SK-N-SH treated with all-trans-retinoic acid at 6 μM for 48 hours (cell line): Measurements from ENCODE around the gene PNKD.

Source experiments
- ATAC-seq: fragments of 200-7000 bp; cut with Tn5 transposase; 3 replicates; pipeline ENCODE4 v1.9.1; 2020; ENCODE audit warnings: mild to moderate bottlenecking, moderate library complexity
- ARNTL ChIP-seq: fragments of 450-650 bp; formaldehyde crosslinking; IDR thresholded peaks from 2 replicates; pipeline ENCODE4 v1.5.0; 2020; ENCODE audit warnings: low read depth, mild to moderate bottlenecking, moderate library complexity, borderline replicate concordance
- BACH2 ChIP-seq: fragments of 250-450 bp; sonication (Bioruptor Pico); IDR thresholded peaks from 2 replicates; pipeline ENCODE4 v1.9.0; 2021; ENCODE audit warnings: mild to moderate bottlenecking, borderline replicate concordance
- CSDC2 ChIP-seq: fragments of 250-450 bp; sonication (Bioruptor Pico); IDR thresholded peaks from 2 replicates; pipeline ENCODE4 v1.5.0; 2020; ENCODE audit warnings: mild to moderate bottlenecking, moderate library complexity
- ESRRG ChIP-seq: fragments of 250-450 bp; sonication (Bioruptor Pico); IDR thresholded peaks from 2 replicates; pipeline ENCODE4 v1.6.1; 2021; ENCODE audit warnings: mild to moderate bottlenecking
- ISL1 ChIP-seq: fragments of 250-450 bp; sonication (Bioruptor Pico); IDR thresholded peaks from 2 replicates; pipeline ENCODE4 v2.1.2; 2022; ENCODE audit warnings: mild to moderate bottlenecking, moderate library complexity
- OSR1 ChIP-seq: fragments of 250-450 bp; sonication (Bioruptor Pico); IDR thresholded peaks from 2 replicates; pipeline ENCODE4 v1.8.0; 2022; ENCODE audit warnings: moderate library complexity, mild to moderate bottlenecking, inconsistent platforms
- RARB ChIP-seq: fragments of 250-450 bp; sonication (Bioruptor Pico); IDR thresholded peaks from 2 replicates; pipeline ENCODE4 v1.8.0; 2021; ENCODE audit warnings: mild to moderate bottlenecking, moderate library complexity
- TCF4 ChIP-seq: fragments of 250-450 bp; sonication (Bioruptor Pico); IDR thresholded peaks from 2 replicates; pipeline ENCODE4 v1.8.0; 2021; ENCODE audit warnings: mild to moderate bottlenecking, moderate library complexity, borderline replicate concordance
- TOX ChIP-seq: fragments of 250-450 bp; sonication (Bioruptor Pico); IDR thresholded peaks from 2 replicates; pipeline ENCODE4 v1.8.0; 2021; ENCODE audit warnings: mild to moderate bottlenecking, moderate library complexity, borderline replicate concordance
- ZC3H10 ChIP-seq: fragments of 250-450 bp; sonication (Bioruptor Pico); IDR thresholded peaks from 2 replicates; pipeline ENCODE4 v1.5.1; 2021; ENCODE audit warnings: mild to moderate bottlenecking, moderate library complexity
- ZFP3 ChIP-seq: fragments of 250-450 bp; sonication (Bioruptor Pico); IDR thresholded peaks from 2 replicates; pipeline ENCODE4 v1.5.0; 2020; ENCODE audit warnings: mild to moderate bottlenecking, moderate library complexity
- ZFP30 ChIP-seq: fragments of 450-650 bp; formaldehyde crosslinking; IDR thresholded peaks from 2 replicates; pipeline ENCODE4 v1.5.0; 2022; ENCODE audit warnings: mild to moderate bottlenecking, moderate library complexity
- ZNF565 ChIP-seq: fragments of 450-650 bp; formaldehyde crosslinking; conservative IDR thresholded peaks from 2 replicates; pipeline ENCODE4 v1.5.0; 2020; ENCODE audit warnings: low read depth, mild to moderate bottlenecking, moderate library complexity
- ZNF8 ChIP-seq: fragments of 450-650 bp; formaldehyde crosslinking; IDR thresholded peaks from 2 replicates; pipeline ENCODE4 v1.5.0; 2020; ENCODE audit warnings: mild to moderate bottlenecking, moderate library complexity
- TF ChIP-seq, protein P1 (sequence below): fragments of 250-450 bp; sonication (Bioruptor Pico); IDR thresholded peaks from 2 replicates; pipeline ENCODE4 v1.5.0; 2020; ENCODE audit warnings: mild to moderate bottlenecking, moderate library complexity
- TF ChIP-seq, protein P2 (sequence below): fragments of 250-450 bp; sonication (Bioruptor Pico); IDR thresholded peaks from 2 replicates; pipeline ENCODE4 v1.5.1; 2020; ENCODE audit warnings: low read depth, mild to moderate bottlenecking, moderate library complexity
- TF ChIP-seq, protein P3 (sequence below): fragments of 250-450 bp; sonication (Bioruptor Pico); IDR thresholded peaks from 2 replicates; pipeline ENCODE4 v1.5.1; 2021; ENCODE audit warnings: mild to moderate bottlenecking, moderate library complexity
- TF ChIP-seq, protein P4 (sequence below): fragments of 250-450 bp; sonication (Bioruptor Pico); IDR thresholded peaks from 2 replicates; pipeline ENCODE4 v1.8.0; 2020; ENCODE audit warnings: mild to moderate bottlenecking, moderate library complexity, borderline replicate concordance

Gene PNKD

DNA sequence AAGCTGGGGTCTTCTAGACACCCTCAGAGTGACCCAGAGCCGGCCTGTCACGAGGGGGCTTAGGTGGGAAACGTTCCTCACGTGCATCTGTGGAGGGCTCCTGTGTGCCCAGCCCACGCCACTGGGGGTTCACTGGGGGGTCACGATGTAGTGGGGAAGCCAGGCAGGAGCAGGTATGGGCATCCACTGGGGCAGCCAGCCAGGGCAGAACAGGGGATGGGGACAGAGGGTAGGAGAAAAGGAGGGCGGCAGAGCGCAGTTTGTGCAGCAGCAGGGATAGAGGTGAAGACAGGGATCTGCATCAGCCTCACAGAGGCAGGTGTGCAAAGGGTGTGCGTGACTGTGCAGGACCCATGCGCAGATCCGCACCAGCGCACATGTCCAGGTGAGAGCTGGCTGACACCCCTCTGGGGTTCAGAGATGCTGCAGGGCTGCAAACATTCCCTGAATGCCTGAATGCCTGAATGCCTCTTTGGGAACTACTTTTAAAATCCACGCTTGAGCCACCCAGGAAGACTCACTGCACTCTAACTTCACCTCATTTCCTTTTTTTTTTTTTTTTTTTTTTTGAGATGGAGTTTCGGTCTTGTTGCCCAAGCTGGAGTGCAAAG lies 10.0 kb downstream of the PNKD start:
- ATAC-seq: no peak
- TF ChIP-seq ARNTL (CRISPR knock-in tag) (no peak), BACH2 (no peak), ZNF8 (no peak), ZNF565 (no peak), ZC3H10 (CRISPR knock-in tag) (no peak), ZFP30 (CRISPR knock-in tag) (no peak), TCF4 (no peak), TOX (CRISPR knock-in tag) (no peak), OSR1 (CRISPR knock-in tag) (no peak)
- TF ChIP-seq, protein P1, sequence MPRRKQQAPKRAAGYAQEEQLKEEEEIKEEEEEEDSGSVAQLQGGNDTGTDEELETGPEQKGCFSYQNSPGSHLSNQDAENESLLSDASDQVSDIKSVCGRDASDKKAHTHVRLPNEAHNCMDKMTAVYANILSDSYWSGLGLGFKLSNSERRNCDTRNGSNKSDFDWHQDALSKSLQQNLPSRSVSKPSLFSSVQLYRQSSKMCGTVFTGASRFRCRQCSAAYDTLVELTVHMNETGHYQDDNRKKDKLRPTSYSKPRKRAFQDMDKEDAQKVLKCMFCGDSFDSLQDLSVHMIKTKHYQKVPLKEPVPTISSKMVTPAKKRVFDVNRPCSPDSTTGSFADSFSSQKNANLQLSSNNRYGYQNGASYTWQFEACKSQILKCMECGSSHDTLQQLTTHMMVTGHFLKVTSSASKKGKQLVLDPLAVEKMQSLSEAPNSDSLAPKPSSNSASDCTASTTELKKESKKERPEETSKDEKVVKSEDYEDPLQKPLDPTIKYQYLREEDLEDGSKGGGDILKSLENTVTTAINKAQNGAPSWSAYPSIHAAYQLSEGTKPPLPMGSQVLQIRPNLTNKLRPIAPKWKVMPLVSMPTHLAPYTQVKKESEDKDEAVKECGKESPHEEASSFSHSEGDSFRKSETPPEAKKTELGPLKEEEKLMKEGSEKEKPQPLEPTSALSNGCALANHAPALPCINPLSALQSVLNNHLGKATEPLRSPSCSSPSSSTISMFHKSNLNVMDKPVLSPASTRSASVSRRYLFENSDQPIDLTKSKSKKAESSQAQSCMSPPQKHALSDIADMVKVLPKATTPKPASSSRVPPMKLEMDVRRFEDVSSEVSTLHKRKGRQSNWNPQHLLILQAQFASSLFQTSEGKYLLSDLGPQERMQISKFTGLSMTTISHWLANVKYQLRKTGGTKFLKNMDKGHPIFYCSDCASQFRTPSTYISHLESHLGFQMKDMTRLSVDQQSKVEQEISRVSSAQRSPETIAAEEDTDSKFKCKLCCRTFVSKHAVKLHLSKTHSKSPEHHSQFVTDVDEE (CRISPR knock-in tag): no peak

DNA sequence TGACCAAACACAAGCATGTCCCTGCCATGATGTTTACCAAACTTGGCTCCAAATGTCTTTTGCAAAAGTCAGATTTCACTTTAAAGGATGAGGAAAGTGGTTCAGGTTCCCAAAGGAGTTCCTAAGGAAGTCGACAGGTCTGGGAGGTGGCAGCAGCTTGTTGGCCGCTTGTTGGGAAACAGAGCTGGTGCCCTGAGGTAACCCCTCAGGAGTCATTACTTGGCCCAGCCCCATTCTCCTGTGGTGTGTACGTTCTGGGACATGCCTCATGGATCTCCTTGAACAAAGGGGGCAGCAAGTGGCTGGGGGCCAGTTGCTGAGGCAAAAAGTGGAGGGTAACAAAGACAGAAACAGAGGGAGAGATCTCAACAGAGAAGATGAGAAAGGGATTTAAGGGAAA lies 11.1 kb downstream of the PNKD start:
- ATAC-seq: no peak
- no peak for TF ChIP-seq CSDC2 (CRISPR knock-in tag)
- no peak for TF ChIP-seq TOX (CRISPR knock-in tag)
- TF ChIP-seq, protein P2, sequence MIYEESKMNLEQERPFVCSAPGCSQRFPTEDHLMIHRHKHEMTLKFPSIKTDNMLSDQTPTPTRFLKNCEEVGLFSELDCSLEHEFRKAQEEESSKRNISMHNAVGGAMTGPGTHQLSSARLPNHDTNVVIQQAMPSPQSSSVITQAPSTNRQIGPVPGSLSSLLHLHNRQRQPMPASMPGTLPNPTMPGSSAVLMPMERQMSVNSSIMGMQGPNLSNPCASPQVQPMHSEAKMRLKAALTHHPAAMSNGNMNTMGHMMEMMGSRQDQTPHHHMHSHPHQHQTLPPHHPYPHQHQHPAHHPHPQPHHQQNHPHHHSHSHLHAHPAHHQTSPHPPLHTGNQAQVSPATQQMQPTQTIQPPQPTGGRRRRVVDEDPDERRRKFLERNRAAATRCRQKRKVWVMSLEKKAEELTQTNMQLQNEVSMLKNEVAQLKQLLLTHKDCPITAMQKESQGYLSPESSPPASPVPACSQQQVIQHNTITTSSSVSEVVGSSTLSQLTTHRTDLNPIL (CRISPR knock-in tag): no peak

DNA sequence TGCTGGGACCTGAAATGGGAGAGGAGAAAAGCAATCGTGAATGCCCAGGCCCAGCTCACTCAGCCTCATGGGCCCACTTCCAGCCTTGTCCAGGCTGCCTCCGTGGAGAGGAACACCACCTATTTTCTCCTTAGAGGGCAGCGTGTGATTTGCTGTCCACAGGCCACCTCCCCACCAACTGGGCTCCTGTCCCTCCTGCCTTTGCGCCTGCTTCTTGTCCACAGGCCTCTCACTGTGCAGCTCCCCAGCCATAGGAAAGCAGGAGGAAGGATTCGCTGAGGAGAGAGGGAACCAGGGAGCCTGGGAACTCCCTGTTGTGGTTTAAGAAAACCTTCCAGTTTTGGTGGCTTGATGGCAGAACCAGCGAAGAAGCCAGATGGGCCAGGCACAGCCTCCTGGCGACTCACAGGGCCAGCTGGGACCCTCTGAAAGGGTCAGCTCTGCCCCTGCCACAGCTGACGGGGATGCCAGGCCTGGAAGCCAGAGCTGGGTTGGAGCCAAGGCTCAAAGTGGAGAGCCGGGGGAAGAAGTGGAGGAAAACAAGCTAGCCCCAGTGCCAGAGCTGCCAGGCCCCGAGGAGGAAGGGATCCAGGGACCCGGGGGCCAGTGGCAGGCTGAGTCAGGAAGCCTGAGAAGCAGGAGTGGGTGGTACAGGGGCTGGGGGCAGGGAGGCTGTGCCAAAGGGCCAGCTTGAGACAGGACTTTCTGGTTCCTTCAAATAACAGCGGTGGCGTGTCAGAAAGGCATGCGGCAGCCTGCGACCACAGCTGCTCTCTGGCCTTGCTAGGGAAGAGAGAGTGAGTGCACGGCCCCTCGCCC lies 12.1 kb downstream of the PNKD start:
- no peak for ATAC-seq
- TF ChIP-seq BACH2 (no peak), ZNF8 (no peak)
- TF ChIP-seq, protein P1 (CRISPR knock-in tag): no peak

DNA sequence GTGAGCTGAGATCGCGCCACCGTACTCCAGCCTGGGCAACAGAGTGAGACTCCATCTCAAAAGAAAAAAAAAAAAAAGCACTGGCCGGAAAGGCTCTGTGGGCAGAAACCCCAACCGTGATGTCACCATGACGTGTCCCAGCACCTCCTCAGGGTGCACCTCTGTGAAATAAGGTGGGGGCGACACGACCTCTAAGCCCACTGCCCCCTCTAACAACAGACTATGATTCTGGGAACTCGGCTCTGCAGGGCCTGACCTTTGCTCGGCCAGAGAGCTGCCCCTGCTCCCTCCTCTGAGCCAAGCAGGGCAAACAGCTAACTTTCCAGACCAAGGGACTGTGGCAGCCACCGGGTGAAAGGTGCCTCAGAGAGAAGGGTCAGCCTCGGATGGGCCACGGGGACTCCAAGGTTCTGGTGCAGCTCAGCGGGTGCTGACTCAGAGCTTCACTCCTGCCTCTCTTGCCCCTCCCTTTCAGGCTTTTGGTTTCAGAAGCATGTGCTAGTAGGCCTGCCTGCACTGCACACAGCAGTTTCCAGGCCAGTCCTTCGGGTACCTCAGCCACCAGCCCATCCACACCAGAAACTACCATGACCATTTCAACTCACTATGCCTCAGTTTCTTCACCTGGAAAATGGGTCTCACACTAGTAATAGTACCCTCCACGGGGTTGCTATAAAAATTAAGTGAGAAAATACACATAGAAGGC lies 13.9 kb downstream of the PNKD start:
- no peak for TF ChIP-seq ARNTL (CRISPR knock-in tag)
- TF ChIP-seq, protein P3, sequence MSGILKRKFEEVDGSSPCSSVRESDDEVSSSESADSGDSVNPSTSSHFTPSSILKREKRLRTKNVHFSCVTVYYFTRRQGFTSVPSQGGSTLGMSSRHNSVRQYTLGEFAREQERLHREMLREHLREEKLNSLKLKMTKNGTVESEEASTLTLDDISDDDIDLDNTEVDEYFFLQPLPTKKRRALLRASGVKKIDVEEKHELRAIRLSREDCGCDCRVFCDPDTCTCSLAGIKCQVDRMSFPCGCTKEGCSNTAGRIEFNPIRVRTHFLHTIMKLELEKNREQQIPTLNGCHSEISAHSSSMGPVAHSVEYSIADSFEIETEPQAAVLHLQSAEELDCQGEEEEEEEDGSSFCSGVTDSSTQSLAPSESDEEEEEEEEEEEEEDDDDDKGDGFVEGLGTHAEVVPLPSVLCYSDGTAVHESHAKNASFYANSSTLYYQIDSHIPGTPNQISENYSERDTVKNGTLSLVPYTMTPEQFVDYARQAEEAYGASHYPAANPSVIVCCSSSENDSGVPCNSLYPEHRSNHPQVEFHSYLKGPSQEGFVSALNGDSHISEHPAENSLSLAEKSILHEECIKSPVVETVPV (CRISPR knock-in tag): no peak
- no peak for TF ChIP-seq ESRRG (CRISPR knock-in tag)
- no peak for TF ChIP-seq ISL1 (CRISPR knock-in tag)
- no peak for TF ChIP-seq RARB (CRISPR knock-in tag)
- TF ChIP-seq CSDC2 (CRISPR knock-in tag): no peak
- TF ChIP-seq, protein P4, sequence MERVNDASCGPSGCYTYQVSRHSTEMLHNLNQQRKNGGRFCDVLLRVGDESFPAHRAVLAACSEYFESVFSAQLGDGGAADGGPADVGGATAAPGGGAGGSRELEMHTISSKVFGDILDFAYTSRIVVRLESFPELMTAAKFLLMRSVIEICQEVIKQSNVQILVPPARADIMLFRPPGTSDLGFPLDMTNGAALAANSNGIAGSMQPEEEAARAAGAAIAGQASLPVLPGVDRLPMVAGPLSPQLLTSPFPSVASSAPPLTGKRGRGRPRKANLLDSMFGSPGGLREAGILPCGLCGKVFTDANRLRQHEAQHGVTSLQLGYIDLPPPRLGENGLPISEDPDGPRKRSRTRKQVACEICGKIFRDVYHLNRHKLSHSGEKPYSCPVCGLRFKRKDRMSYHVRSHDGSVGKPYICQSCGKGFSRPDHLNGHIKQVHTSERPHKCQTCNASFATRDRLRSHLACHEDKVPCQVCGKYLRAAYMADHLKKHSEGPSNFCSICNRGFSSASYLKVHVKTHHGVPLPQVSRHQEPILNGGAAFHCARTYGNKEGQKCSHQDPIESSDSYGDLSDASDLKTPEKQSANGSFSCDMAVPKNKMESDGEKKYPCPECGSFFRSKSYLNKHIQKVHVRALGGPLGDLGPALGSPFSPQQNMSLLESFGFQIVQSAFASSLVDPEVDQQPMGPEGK (CRISPR knock-in tag): no peak
- no peak for TF ChIP-seq ZC3H10 (CRISPR knock-in tag)
- TF ChIP-seq BACH2: no peak
- no peak for TF ChIP-seq ZFP30 (CRISPR knock-in tag)
- TF ChIP-seq ZFP3 (CRISPR knock-in tag): no peak
- ATAC-seq: no peak
